GM19438 (cell line): Measurements from ENCODE around the gene RTN4R.
"Not testable (repeated sequence)": the region's sequence is repeated elsewhere in the genome, so short reads cannot be mapped to it uniquely, and the experiment has no call there.

Experiments
- ATAC-seq: cut with Tn5 transposase; IDR thresholded peaks from one replicate; pipeline ENCODE4 v1.9.1; 2021; ENCODE audit warnings: low read depth; ENCODE audit not compliant: unreplicated experiment

RTN4R gene

GRCh38 chr22:20305894-20306645 is 38.0 kb upstream of the RTN4R start:
- ATAC-seq = no peak

DNA sequence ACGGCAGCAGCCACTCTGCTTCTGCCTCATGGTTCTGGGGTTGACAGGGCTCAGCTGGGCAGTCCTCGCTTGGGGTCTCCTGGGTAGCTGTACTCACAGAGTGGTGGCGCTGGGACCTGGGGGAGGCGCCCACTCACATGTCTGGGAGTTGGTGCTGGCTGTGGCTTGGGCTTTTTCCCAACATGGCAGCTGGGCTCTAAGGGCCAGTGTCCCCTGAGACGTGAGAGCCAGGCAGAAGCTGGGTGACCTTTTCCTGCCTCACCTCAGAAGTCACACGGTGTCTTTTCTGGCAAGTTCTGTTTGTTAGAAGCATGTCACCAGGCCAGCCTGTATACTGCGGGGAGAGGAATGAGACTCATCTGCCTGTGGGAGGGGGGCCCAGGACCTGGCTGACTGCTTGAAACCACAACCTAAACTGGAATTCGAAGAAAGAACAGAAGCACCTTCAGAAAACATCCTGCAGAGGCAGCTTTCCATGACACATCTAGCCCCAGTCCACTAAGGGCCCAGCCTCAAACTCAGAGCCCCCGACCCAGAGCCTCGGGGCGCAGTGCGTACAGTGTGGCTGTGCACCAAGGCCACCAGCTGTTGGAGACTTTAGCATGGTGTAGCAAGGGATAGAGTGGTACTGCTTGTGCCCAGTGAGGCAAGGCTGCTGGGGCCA is 37.2 kb upstream of the RTN4R start:
- ATAC-seq = not testable (repeated sequence)

- no peak for ATAC-seq
These were observed 36.5 kb upstream of the RTN4R start for GRCh38 chr22:20304646-20305045.

- not testable (repeated sequence) for ATAC-seq
These were observed 35.1 kb upstream of the RTN4R start for GRCh38 chr22:20303229-20303534.

DNA sequence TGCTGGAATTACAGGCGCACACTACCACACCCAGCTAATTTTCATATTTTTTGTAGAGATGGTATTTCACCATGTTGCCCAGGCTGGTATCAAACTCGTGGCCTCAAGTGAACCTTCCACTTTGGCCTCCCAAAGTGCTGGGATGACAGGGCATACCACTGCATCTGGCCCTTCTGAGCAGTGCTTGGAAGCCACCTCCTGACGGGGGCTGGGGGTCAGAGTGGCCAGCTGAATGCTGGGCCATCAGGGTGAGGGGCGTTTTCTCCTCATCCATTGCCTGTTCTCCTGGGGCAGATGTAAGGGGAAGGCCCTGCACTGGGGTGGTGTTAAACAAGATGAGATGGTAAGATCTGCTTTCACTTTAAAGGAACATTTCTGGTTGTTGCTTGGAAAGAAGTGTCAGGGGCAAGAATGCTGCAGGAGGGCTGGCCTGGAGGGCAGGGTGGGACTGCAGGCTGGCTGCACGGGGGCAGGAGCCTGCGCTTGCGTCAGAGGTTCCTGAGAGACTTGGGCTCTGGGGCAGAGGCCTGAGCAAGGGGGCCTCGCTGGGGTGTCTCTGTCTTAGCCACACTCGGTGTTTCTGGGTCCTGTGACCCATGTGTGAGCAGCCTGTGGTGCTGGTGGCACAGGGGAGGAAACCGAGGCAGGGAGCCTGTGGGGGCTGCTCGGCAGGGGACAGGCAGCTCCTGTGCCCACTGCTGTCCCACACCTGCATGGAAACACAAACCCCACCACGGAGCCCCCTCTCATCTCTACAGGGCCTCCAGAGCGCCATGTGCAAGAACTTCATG is 34.5 kb upstream of the RTN4R start:
- ATAC-seq = no peak

GRCh38 chr22:20299746-20300136 is 31.6 kb upstream of the RTN4R start:
- ATAC-seq = peak; percentile 13

GRCh38 chr22:20298803-20299745 is 31.0 kb upstream of the RTN4R start:
- ATAC-seq = peak; percentile 77

DNA sequence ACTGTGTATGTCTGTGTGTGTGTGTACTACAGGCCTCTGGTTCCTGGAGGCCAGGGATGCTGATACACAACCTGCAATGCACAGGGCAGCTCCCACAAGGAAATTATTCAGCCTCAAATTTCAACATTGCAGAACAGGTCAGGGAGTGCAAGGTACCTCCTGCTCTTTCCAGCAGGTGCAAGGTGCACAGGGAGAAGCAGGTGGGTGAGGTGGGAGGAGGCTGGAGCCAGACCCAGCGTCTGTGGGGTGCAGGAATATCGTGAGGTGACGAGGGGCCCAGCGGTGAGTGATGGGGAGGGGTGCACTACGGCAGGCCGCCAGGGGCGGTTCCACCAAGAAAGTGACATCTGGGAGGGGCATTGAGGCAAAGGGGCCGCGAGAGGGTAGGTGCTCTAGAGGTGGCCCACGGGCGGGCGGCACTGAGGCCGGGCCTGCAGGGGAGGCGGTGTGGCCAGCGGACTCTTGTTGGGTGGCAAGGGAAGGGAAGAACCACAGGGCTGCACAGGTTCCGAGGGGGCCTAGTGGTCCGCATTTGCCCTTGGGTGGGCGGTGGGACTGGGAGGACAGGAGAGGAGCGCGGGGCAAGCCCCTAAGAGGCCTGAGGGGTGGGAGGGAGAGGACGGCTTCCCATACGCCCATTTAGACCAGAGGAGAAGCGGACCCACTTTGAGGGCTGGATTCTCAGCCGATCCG is 30.1 kb upstream of the RTN4R start:
- ATAC-seq = no peak

- ATAC-seq = no peak
These were observed 29.4 kb upstream of the RTN4R start for GRCh38 chr22:20297414-20298109.

GRCh38 chr22:20296598-20296997 is 28.5 kb upstream of the RTN4R start:
- no peak for ATAC-seq

DNA sequence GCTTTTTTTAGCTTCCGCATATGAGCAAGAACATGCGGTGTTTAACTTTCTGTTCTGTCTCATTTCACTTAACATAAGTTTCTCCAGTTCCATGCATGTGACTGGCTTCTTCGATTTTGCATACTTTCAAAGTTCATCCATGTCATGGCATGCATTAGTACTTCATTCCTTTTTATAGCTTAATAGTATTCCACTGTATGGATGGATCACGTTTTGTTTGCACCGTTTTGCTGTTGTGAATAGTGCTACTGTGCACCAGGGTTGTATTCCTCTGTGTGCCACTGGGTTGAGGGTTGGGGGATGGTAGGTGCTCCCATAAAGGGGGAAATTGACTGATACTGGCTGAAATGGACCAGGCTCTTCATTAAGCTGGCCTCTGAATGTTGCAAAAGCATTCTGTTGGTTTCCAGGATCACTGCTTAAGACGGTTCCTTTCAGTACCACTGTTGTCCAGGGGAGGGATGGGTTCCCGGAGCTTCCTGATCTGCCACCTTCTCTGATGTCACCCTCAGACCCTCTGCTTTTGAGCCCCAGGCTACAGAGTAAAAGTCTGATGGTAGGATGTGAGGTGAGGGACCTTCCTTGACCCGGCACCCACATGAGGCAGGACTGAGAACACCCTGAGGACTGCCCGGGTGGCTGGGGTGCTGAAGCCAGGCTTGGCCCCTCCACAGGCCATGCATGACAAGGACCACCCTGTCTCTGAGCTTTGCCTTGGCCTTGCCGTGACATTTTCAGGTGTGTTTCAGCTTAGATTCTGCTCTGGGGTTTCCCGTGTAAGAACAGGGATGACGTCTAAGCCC is 27.3 kb upstream of the RTN4R start:
- no peak for ATAC-seq

GRCh38 chr22:20292673-20293232 is 24.6 kb upstream of the RTN4R start:
- ATAC-seq = no peak

- ATAC-seq = no peak
These were observed 24.0 kb upstream of the RTN4R start for GRCh38 chr22:20292108-20292507.

GRCh38 chr22:20291604-20292063 is 23.5 kb upstream of the RTN4R start:
- ATAC-seq = no peak

- no peak for ATAC-seq
These were observed 23.1 kb upstream of the RTN4R start for GRCh38 chr22:20291249-20291586.

DNA sequence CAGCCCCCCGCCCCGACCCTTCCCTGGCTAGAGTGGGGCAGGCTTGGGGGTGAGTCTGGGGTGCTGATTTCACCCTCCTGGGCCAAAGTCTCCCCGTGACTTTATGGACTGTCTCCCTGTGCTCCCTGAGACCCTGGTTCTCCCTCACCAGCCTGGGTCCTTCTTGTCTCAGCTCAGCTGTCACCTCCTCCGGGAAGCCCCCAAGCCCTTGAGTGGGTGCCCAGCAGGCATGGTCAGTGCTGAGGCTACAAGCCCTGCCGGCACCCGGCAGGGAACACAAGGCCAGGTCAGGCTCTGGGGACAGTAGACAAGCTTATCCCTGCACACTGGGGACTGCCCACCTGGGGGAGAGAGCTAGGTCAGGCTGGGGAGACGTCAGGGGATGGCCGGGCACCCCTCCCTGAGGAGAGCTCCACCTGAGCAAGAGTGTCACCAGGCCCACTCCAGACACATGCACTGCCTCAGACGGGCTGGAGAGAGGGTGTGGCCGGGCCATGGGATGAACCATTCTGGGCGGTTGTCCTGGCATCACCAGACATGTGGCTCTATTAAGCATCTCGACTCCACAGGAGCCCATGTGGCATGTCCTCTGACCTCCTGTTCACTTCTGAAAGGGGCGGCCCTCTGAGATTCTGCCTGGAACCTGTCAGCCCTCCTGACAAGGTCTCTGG is 22.6 kb upstream of the RTN4R start:
- ATAC-seq = no peak

- no peak for ATAC-seq
These were observed 21.9 kb upstream of the RTN4R start for GRCh38 chr22:20290045-20290392.
